Small intestine (tissue), 7 donors: ENCODE data around the gene PRKX. TPM values are rescaled to one million over a fixed set of nuclear protein-coding genes. Genes with fewer than 3 reads are reported as not detected.
"Not testable (repeated sequence)": the region's sequence is repeated elsewhere in the genome, so short reads cannot be mapped to it uniquely, and the experiment has no call there.

Source experiments
- DNase-seq, 2 donors: peaks; one replicate each; pipeline versions ENCODE4 v3.0.0 to v3.0.0-alpha.2; 2013
- FAIRE-seq: peaks from 2 replicates; lab custom pipeline; 2012; peaks lifted over from hg19 to GRCh38; lab: Jason Lieb, UNC
- H3K27ac ChIP-seq, 3 donors: one replicate each; pipeline ENCODE4 v1.5.1; 2013; ENCODE audit warnings: low read length in 2 of 3, mild to moderate bottlenecking in 2 of 3, control low read depth in 1 of 3, inconsistent platforms in 1 of 3, low read depth in 1 of 3, moderate library complexity in 1 of 3
- H3K27me3 ChIP-seq, 3 donors: one replicate each; pipeline ENCODE4 v1.6.1; 2013; ENCODE audit warnings: low read length in 3 of 3, inconsistent platforms in 1 of 3; ENCODE audit not compliant: control insufficient read depth in 3 of 3, insufficient read depth in 3 of 3
- H3K36me3 ChIP-seq, 3 donors: one replicate each; pipeline ENCODE4 v1.6.1; 2013; ENCODE audit warnings: low read length in 3 of 3, inconsistent platforms in 1 of 3, low read depth in 1 of 3, mild to moderate bottlenecking in 1 of 3, moderate library complexity in 1 of 3; ENCODE audit not compliant: control insufficient read depth in 3 of 3, insufficient read depth in 2 of 3
- H3K4me1 ChIP-seq, 3 donors: one replicate each; pipeline ENCODE4 v1.6.1; 2013; ENCODE audit warnings: low read length in 2 of 3, inconsistent platforms in 1 of 3, low read depth in 1 of 3, mild to moderate bottlenecking in 1 of 3, moderate library complexity in 1 of 3; ENCODE audit not compliant: control insufficient read depth in 3 of 3, insufficient read depth in 2 of 3
- H3K4me3 ChIP-seq, 3 donors: one replicate each; pipeline ENCODE4 v1.5.1; 2013; ENCODE audit warnings: low read length in 3 of 3, control low read depth in 1 of 3, inconsistent platforms in 1 of 3, low read depth in 1 of 3, mild to moderate bottlenecking in 1 of 3, moderate library complexity in 1 of 3
- H3K9me3 ChIP-seq, 2 donors: one replicate each; pipeline ENCODE4 v1.6.1; 2013; ENCODE audit warnings: low read depth in 1 of 2, low read length in 1 of 2; ENCODE audit not compliant: control insufficient read depth in 2 of 2, insufficient read depth in 1 of 2
- WGBS, 3 donors: extraction: QIAGEN DNeasy Blood & Tissue Kit; methylation state at CpG; one replicate each; pipeline ENCODE4 v1.1.7; 2013; 5-methylcytosine and 5-hydroxymethylcytosine counted together
- polyA plus RNA-seq, 4 donors: library from polyadenylated mRNA; stranded (reverse) in 3 of 4; unstranded in 1 of 4; fragments of 200-250 nt in 3 of 4; fragments of 120-200 nt in 1 of 4; gene quantifications; one replicate each; pipeline versions ENCODE4 v1.2.1 to v1.2.3, GENCODE V29; 2013
- donor health status: healthy with polysubstance abuse.
- donor health status: control.
- donor health status: control.
- donor health status: Bipolar disorder and iron deficiency.
- donor health status: healthy.

PRKX gene
- polyA plus RNA-seq, 4 donors, result 2.2 to 9.7 (median 6.1) TPM

DNA sequence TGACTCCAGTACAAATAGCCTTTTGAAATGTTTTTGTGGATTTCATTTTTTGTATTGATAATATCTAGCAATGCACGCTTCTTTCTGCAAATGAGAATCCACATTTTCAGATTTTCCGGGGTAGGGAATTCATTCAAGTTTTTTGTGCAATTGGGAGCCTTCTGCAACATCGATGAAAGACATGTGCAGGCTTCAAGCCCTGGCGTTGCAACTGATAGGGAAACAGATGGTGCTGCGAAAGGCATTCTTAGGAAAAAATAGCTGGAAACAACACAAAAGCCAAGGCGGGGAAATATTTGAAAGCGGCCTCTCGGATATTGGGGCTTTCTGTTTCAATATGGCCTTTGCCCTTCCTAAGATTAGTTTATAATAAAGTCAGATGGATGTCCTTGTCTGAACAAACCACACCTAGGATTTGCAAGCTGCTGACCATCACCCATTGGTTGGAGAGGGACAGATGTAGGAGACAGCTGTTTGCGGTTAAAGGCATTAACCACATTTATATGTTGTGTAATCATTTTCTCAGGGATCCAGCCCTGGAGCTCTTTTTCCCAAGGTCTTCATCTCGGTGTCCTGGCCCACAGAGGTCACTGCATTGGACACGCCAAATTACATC, 136.5 kb downstream of the PRKX start:
- Histone ChIP-seq H3K4me1 (no peaks in the 10 kb centered on the region), H3K27ac (no peak overlapping the region), H3K27me3 (no peaks in the 10 kb centered on the region), H3K4me3 (no peak overlapping the region), H3K9me3 (no peaks in the 10 kb centered on the region), H3K36me3 (no peaks in the 10 kb centered on the region)
- DNase-seq, result peak in 1 of 2 donors; percentile 1
- no peak for FAIRE-seq
- WGBS, 3 donors, result 61 to 79% (median 74%) methylated on average over 11 of the region's 11 CpGs

GRCh38 chrX:3567686-3568085, 145.8 kb downstream of the PRKX start:
- DNase-seq (no peak), FAIRE-seq (no peak)
- 74 to 80% (median 79%) methylated on average over 3 of the region's 3 CpGs for WGBS, 3 donors

GRCh38 chrX:3563451-3563850, 150.0 kb downstream of the PRKX start:
- H3K36me3 ChIP-seq, result no peaks in the 10 kb centered on the region
- no peaks in the 10 kb centered on the region for H3K27me3 ChIP-seq
- H3K9me3 ChIP-seq, result no peaks in the 10 kb centered on the region
- no peak for DNase-seq
- no peak overlapping the region for H3K27ac ChIP-seq
- no peak overlapping the region for H3K4me3 ChIP-seq
- 94 to 96% (median 94%) methylated on average over 4 of the region's 4 CpGs for WGBS, 3 donors
- no peaks in the 10 kb centered on the region for H3K4me1 ChIP-seq
- no peak for FAIRE-seq

More at GRCh38 chrX:3567686-3568085, 145.8 kb downstream of the PRKX start:
- no peaks in the 10 kb centered on the region for H3K4me1 ChIP-seq
- H3K27me3 ChIP-seq, result no peaks in the 10 kb centered on the region
- no peak overlapping the region for H3K4me3 ChIP-seq
- no peaks in the 10 kb centered on the region for H3K9me3 ChIP-seq
- H3K36me3 ChIP-seq, result no peaks in the 10 kb centered on the region
- no peak overlapping the region for H3K27ac ChIP-seq

GRCh38 chrX:3560010-3560409, 153.4 kb downstream of the PRKX start:
- H3K36me3 ChIP-seq, H3K27me3 ChIP-seq, H3K4me1 ChIP-seq, H3K9me3 ChIP-seq, H3K27ac ChIP-seq, H3K4me3 ChIP-seq, FAIRE-seq, DNase-seq: not testable (repeated sequence)
- 88 to 92% (median 91%) methylated on average over 4 to 6 of the region's 7 CpGs for WGBS, 3 donors
